Activated CD4-positive, alpha-beta T cell treated with anti-CD3 and anti-CD28 coated beads for 24 hours (primary cell): ENCODE results near the gene TET3.
A peak's percentile ranks its signal among the peaks of the same experiment; 100 is the strongest.

ENCODE experiments used
- DNase-seq, 2 donors: peaks; one replicate each; pipeline ENCODE4 v3.0.0-alpha.2; 2020; ENCODE audit warnings: low read depth in 2 of 2

TET3 gene

DNA sequence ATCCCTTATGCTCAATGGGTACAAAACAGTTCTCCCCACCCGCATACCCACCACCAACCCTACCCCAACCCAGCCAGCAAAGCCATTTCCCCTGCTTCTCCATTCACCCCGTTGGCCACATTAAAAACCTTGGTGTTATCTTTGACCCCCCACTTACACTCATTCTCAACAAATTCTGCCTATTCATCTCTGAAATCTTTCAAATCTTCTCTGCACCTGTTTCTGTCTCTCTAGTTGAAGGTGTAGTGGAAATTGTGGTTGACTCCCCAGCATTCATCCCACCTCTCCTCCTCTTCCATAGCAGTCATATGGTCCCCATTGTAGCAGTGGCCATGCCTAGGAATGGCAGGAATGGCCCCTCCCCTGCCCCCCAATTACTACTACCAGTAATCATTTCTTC, 20.5 kb upstream of the TET3 start:
- no peak for DNase-seq

DNA sequence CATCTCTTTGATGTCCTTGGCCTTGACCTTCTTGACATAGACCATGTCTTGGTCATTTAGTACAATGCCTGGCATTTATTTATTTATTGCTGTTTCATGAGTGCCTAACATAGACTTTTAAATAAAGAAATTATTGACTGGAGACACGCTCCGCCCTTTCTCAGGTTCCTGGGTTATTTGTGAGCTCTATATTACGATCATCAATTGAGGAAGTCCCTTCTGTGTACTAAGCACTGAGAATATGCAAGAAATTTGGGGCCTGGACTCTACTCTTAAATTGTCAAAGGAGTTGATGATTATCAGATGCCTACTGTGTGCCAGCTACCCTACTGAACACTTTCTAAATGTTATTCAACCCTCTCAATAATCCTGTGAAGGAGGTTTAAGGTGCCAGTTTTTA, 19.7 kb upstream of the TET3 start:
- DNase-seq = no peak

DNA sequence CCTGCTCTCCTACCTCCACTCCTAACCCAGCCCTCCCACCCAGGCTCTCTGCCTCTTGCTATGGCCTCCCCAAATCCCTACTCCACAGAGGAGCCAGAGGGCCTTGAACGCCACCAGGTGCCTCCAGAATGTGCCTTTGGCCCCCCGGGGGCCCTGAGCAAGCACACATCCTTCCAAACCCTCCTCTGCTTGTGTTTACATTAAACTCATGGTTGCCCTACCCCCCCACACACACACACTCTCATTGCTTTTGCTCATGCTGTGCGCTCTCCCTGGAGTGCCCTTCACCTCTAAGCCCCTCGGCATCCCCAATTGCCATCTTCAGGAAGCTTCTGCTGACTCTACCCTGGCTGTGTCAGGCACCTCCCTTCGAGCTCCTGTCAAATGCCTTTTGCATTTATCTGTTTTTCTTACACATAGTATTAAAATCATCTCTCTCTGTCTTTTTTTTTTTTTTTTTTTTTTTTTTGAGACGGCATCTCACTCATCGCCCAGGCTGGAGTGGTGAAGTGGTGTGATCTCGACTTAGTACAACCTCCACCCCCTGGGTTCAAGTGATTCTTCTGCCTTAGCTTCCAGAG, 16.3 kb upstream of the TET3 start:
- DNase-seq = no peak

DNA sequence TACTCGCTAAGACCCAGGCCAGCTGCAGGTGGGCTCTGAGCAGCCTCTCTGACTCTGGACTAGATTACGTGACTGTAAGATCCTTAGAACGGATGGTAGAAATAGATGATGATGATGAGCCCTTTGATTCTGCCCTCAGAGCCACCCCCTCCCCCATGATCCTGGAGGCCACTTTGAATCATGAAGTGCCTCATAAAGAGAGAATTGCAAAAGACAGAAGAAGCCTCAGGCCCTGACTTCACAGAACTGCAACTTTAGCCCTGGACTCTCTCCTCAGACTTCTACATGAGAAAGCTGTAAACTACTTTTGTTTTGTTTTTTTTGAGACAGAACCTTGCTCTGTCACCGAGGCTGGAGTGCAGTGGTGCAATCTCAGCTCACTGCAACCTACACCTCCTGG, 15.4 kb upstream of the TET3 start:
- no peak for DNase-seq

DNA sequence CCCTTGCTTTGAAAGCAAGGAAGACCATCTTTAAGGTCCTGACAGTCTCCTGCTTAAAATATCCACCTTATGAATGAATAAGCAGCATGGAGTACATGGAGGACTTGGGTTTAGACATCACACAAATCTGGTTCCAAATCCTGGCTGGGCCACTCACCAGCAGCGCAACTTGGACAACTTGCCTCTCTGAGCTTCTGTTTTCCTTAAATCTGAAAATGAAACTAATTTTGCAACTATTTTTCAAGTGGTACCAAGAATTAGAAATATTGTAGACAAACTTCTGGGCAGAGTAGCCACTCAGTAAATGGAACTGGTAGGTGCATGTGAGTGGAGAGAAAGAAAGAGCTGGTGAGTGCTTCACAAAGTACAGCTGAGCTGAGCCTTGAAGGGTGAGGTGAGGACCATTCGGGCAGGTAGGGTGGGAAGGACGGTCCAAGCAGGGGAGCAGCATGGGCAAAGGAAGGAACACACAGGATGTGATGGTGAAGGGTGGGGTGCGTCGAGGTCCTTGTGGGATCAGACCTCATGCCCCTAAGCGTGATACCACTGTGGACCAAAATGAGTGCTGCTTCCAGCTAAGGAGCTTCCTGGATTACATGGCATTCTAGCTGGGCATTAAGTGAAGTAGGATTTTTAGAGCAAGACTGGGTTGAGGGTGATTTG, 14.4 kb upstream of the TET3 start:
- DNase-seq = no peak

DNA sequence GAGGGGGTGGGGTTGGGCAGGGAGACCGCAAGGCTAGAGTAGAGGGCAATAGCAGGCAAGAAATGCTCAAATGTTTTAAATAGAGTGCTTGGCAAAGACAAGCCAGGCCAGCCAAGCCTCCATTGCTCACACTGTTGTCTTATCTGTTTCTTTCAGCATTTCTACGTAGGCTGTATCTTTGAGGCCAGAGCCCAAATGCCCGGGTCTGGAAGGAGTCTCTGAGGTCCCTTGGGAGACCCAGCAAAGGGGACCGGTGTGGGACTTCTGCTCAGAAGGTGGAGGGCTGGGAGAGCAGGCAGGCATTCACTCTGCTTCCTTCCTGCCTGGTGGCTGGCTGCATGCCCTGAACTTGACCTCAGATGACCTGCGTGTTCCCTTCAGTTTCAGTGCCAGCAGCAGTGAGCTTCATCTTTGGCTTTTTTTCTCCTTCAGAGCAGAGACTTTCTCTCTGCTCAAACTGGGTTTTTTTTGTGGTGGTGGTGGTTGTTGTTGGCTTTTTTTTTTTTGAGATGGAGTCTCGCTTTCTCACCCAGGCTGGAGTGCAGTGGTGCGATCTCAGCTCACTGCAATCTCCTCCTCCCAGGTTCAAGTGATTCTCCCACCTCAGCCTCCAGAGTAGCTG, 13.7 kb upstream of the TET3 start:
- no peak for DNase-seq

DNA sequence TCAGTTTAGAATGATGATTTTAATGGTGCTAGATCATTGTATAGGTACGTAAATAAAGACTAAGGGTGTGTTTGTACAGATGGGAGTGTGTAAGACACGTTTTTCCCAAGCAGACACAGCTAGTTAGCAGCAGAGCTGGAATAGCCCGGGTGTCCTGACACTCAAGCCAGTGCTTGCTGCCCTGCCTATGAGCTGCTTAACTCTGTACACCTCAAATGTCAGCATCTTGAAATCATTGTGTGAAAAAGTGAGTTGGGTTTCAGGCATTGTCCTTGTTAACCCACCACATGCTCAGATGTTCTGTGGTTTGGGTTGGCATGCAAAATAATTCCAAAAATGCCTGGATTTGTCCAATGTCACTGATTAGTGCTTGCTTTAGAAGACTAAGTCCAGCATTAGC, 13.0 kb upstream of the TET3 start:
- no peak for DNase-seq

DNA sequence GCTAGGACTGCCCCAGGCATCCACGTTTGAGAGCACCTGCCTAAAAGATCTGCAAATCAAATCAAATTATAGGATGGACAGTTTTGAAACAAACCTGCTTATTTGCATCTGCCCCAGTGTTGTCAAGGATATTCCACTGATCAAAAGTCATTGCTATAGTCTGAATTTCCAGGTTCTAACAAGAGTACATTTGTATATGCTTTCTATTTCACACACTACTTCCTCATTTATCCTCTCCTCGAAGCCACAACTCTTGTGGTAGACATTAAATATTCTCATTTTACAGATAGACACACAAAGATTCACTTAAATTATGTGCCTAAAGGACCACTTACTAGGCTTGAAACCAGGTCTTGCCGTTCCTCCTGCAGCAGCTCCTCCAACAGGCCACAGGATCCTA, 11.9 kb upstream of the TET3 start:
- no peak for DNase-seq

DNA sequence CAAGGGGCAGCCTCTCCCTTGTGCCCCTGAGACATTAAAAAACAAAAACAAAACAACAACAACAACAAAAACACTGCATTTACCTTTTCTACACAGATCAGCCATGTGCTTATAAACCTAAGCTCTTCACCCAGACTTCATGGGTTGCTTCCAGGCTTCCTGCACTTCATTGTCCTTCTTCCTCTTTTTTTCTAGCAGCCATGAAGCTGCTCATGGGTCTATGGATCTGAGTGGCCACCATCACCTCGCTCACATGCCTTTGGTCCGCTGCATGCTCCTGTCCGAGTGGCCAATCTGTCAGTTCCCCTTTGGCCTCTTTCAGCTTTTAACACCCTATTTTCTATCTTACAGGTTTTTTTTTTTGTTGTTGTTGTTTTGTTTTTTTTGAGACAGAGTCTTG, 9.0 kb upstream of the TET3 start:
- no peak for DNase-seq

DNA sequence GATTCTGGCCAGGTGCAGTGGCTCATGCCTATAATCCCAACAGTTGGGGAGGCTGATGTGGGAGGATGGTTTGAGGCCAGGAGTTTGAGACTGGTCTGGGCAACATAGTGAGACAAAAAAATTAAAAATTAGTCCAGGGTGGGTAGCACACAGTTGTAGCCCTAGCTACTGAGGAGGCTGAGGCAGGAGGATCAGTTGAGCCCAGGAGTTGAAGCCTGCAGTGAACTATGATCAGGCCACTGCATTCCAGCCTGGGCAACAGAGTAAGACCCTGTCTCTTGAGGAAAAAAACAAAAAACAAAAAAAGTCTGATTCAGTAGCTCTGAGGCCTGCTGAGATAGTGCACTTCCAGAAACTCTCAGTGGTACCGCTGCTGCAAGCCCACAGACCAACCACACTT, 7.9 kb upstream of the TET3 start:
- DNase-seq = no peak

DNA sequence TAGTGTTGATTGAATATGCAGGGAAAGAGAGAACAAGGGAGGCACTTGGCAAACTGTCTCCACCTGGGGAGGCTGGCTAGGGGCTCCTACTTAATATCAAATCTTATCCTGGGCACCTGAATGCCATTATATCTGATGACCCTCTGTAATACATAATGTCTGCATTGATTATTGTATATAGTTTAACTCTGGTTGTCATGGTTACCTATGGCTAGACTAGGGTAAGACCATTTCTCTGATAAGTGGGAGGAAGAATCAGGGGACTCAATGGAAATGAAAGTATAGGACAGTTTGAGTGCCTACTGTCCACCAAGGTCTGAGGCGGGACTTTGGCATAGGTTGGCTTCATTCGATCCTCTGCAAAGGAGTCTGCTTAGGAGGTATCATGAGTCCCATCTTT, 7.2 kb upstream of the TET3 start:
- no peak for DNase-seq

DNA sequence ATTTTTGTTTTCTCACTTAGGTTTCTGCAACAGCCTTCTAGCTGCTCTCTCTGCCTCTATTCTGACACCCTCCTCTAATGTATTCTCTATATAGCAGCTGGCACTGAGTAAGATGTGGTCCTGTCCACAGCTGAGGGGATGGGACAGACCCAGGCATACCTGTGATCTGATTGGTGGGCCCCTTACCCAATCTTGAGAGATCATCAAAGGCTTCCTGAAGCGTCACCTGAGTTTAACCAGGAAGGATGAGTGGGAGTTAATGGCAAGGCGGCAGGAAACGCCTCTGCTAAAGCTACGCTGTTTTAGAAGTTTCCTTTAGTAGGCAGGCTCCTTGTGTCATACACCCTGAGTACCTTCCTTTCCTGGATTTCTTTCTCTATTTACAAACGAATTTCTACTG, 5.7 kb upstream of the TET3 start:
- DNase-seq = no peak

DNA sequence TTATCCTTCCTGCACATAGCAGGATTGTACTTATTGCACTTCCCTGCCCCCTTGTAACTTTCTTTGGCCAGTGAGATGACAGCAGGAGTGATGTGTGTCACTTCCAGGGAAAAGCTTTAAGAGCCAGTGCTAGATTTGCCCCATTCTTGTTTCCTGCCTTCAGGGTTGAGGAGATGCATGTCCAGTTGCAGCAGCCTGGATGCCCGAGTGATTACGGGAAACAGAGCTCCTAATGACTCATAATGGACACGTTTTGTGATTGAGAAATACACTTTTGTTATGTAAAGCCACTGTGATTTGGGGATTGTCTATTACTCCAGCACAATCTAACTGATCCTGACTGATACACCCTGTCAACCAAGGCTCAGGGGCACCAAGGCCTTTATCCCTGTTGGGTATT, 5.0 kb upstream of the TET3 start:
- no peak for DNase-seq

DNA sequence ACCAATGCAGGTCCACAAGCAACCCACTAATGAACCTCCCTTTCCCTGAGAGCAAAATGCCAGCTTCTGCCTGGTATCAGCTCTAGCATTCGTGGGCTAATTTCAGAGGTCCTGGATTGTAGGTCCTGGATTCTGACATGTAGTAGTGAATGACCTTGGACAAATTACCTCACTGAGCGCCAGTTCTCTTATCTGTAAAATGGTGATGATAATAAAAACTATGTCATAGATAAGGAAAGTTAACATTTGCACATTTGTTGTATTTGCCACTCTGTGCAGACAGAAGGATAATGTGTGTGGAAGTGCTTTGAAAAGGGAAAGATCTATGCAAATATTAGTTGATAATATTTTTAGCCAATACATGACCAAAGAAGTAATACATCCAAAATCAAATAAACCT, 4.1 kb upstream of the TET3 start:
- DNase-seq = no peak

DNA sequence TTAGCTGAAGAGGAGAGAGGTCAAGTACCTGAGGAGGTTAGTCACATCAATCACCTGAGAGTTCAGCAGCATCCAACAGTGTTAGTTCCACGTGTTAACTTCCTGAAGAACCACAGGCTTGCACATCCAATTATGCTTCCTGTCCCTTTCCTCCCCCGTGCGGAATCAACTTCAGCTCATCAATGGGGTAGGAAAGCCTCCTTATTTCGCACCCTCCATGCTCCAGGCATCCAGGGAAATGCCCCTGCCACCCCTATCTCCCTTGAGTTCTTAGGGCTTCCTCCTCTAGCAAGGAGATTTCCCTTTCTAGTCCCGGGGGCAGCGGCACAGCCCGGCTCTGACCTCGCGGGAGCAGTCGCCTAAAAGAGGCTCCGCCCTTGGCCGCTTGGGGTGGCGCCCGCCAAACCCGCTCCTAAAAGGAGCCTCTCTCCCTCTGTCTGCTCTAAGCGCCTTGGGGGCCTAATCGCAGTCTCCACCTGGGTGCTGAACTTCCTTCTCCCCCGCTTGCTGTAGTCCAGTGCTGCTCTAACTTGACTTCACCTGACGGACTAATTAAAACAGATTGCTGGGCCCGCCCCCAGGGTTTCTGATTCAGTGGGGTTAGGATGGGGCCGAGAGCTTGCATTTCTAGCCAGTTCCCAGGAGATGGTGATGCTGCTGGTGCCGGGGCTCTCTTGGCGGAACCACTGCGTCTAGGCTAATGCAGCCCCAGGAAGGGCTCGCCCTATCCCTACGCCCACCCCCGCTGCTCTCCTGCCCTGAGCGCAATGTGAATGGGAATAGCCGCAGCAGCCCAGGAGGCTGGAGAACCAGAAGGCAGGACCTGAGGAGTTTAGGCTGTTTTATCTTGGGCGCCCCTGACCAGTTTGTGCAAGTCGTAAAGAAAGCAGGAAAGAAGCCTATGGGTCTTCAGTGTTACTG, 3.4 kb upstream of the TET3 start:
- no peak for DNase-seq

DNA sequence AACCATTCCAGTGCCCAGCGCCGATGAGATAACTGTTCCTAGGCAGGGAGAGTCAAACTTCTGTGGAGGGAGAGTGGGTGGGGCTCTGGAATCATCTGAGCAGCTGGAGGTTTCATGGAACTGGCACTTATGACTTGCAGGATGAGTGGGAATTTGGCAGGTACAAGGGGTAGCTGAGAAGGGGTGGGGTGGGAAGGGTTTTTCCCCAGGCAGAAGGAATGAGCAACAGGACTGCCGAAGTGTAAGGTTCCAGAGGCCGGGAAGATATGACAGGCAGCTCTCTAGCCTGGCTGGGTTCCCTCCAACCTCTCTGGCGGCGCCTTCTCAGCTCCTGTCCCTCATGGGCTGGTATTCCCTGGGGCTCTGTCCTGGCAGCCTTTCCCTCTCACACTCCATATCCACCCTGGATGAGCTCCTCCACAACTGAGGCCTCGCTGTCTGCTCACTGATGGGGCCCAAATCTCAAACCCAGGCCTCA, 2.5 kb upstream of the TET3 start:
- no peak for DNase-seq

DNA sequence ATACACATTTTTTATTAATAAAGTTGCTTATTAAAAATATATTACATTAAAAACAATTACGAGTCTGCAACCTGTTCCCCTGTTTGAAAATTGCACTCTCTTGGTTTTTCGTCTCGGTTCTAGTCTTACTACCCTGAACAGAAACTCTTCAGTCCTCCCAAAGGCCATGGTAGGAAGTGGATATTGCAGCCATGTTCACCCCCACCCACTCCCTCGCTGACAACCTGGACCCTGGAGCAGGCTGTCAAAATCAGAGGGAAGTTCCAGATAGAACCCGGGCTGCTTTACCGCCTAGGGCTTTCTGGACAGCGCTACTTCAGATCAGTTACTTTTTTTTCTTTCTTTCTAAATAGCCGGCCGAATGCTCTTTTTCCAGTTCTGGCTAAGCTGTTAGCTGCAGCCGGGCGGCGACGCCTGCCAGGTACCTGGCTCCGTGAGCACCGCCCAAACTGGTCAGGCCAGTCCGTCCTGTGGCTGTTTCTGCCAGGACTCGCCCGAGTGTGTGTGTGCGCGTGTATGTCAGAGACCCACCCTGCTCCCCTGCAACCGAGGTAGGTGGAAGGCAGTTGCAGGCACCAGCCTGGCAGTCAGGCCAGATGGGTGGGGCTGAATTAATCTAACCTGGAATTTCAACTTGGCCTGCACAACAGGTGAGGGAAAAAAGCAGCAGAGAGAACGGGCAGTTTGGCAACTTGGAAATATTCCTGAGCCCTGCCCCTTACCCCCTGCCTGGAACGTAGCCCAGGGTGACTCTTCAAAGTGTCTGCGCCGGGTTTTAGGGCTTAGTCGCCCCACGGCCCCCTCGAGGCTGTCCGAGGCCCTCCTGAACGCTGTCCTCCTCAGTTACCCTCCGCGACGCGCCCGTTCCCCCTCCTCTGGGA, 1.1 kb upstream of the TET3 start:
- DNase-seq = no peak

DNA sequence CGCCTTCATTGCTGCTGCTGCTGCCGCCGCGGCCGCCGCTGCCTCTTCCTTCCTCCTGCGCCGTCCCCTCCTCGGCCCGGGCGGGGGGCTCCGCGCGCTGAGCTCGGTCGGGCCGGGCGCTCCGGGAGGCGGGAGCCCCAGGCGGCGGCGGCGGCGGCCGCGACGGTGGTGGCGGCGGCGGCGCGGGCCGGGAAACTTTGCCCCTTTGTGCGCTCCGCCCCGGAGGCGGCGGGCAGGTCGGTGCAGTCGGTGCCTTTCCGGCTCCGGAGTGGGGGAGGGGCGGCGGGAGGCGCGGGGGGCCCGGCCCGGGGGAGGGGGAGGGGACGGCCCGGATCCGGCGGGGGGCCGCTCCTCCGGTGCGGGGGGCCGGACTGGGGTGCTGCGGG, 205 bp downstream of the TET3 start:
- DNase-seq = peak in 1 of 2 donors; percentile 51

DNA sequence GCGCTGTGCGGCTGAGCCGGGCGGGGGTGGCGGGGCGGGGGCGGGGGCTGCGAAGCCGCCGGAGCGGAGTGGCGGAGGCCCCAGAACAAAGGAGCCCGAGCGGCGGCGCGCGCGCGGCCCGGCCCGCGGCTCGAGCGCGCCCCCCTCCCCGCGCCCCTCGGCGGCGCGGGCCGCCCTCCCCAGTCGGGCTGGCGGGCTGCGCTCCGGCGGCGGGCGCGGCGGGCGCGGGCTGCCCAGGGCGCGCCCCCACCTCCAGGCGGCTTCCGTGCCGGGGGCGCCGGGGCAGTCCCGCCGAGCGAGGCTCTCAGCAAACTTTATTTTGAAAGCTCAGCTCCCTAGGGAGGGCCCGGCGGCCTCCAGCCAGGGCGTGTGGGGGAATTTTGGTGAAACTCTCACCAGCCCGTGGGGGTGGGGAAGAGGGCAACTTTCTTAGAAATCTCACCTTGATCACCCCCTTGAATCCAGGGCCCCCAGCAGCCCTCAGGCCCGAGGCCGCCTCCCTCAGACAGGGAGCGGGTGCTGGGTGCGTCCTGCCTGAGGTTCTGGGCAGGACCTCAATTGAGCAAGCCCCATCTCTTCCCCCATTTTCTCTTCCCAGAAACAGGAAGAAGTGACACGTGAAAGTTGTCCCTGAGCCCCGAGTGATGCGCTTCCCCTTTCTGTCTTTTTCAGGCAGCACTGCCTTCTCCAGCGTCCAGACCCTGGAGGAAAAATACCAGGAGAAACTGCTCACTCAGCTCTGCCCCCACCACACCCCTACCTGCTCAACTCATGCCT, 786 bp downstream of the TET3 start:
- peak; percentile 56 to 71 for DNase-seq

DNA sequence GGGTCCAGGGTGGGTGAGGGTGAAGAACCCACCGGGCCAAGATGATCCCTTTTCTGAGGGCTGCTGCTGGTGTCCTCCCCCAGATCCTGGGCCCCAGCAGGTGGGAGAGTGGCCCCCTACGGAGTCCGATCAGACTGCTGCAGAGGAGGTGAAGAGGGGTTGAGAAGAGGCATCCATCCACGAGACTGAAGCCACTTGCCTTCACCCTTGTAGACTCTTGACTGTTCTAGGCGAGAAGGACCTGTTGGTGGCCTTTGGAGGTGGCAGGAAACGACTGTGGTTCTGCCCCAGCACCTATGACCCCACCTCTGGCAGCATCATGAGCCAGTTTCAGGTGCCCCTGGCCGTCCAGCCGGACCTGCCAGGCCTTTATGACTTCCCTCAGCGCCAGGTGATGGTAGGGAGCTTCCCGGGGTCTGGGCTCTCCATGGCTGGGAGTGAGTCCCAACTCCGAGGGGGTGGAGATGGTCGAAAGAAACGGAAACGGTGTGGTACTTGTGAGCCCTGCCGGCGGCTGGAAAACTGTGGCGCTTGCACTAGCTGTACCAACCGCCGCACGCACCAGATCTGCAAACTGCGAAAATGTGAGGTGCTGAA, 1.5 kb downstream of the TET3 start:
- DNase-seq = no peak
